Measurements from ENCODE around the gene TBL1X.

The TBL1X gene

GRCh38 chrX:9593756-9594155 is 128.9 kb downstream of the TBL1X start:
- no peak for DNase-seq

GRCh38 chrX:9595174-9595573 is 130.3 kb downstream of the TBL1X start:
- DNase-seq: no peak

- DNase-seq: no peak
Observed at GRCh38 chrX:9596837-9597236, 132.0 kb downstream of the TBL1X start.

GRCh38 chrX:9597361-9598035 is 132.6 kb downstream of the TBL1X start:
- no peak for DNase-seq

GRCh38 chrX:9598344-9598743 is 133.5 kb downstream of the TBL1X start:
- no peak for DNase-seq

- DNase-seq: no peak
Observed at GRCh38 chrX:9604111-9604907, 139.5 kb downstream of the TBL1X start.

GRCh38 chrX:9604908-9605306 is 140.0 kb downstream of the TBL1X start:
- DNase-seq: no peak

GRCh38 chrX:9605484-9605883 is 140.6 kb downstream of the TBL1X start:
- no peak for DNase-seq

- no peak for DNase-seq
Observed at GRCh38 chrX:9606971-9607370, 142.1 kb downstream of the TBL1X start.

- no peak for DNase-seq
Observed at GRCh38 chrX:9609499-9609898, 144.6 kb downstream of the TBL1X start.

GRCh38 chrX:9609987-9610386 is 145.1 kb downstream of the TBL1X start:
- DNase-seq: no peak

GRCh38 chrX:9610771-9611392 is 146.0 kb downstream of the TBL1X start:
- no peak for DNase-seq

GRCh38 chrX:9611436-9612145 is 146.7 kb downstream of the TBL1X start:
- no peak for DNase-seq

GRCh38 chrX:9612146-9612505 is 147.3 kb downstream of the TBL1X start:
- no peak for DNase-seq

- no peak for DNase-seq
Observed at GRCh38 chrX:9614016-9614415, 149.2 kb downstream of the TBL1X start.

GRCh38 chrX:9619133-9619532 is 154.3 kb downstream of the TBL1X start:
- DNase-seq: no peak

- DNase-seq: no peak
Observed at GRCh38 chrX:9619581-9619980, 154.7 kb downstream of the TBL1X start.

GRCh38 chrX:9622128-9622527 is 157.3 kb downstream of the TBL1X start:
- no peak for DNase-seq

- no peak for DNase-seq
Observed at GRCh38 chrX:9626379-9626778, 161.5 kb downstream of the TBL1X start.

- no peak for DNase-seq
Observed at GRCh38 chrX:9627922-9628321, 163.1 kb downstream of the TBL1X start.

- DNase-seq: no peak
Observed at GRCh38 chrX:9628779-9629493, 164.1 kb downstream of the TBL1X start.

GRCh38 chrX:9634551-9634950 is 169.7 kb downstream of the TBL1X start:
- no peak for DNase-seq

GRCh38 chrX:9635368-9635767 is 170.5 kb downstream of the TBL1X start:
- DNase-seq: no peak

Measured in activated T-cell treated with anti-CD3 and anti-CD28 coated beads, Interleukin-2, amount 50 U/mL, for 1 hour (primary cell).